ENCODE measurements around the gene TMEM156. TPM values are rescaled to one million over a fixed set of nuclear protein-coding genes. Genes with fewer than 3 reads are reported as not detected.

The TMEM156 gene
- total and polyA plus RNA-seq, 4 donors, result 0.58 to 0.70 (median 0.64) TPM

DNA sequence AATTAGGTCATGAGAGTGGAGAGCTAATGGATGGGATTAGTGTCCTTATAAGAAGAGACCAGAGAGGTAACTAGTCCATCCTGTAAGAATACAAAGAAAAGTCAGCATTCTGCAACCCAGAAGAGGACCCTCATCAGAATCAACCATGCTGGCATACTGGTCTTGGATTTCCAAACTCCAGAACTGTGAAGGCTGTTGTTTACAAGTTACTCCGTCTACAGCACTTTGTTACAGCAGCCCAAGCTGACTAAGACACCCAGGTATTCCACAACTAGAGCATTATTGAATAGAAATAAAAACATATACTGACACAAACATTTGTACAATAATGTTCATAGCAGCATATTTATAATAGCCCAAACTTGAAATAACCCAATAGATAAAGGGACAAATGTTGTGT lies 9.2 kb downstream of the TMEM156 start:
- H3K27ac ChIP-seq (ENCODE audit: low read depth in 1 of 2, low read length in 2 of 2), result no peak overlapping the region
- no peaks in the 10 kb centered on the region for H3K36me3 ChIP-seq (ENCODE audit: control insufficient read depth in 4 of 4, insufficient read depth in 3 of 4, low read depth in 1 of 4, low read length in 3 of 4)
- DNase-seq (ENCODE audit: low spot score), result no peak
- H3K4me3 ChIP-seq (ENCODE audit: low read depth in 1 of 3, low read length in 3 of 3), result no peak overlapping the region
- H3K9me3 ChIP-seq (ENCODE audit: control insufficient read depth in 4 of 4, low read length in 3 of 4), result no peaks in the 10 kb centered on the region
- no peak for TF ChIP-seq YY1 (IDR thresholded peaks at IDR 0.05)
- TF ChIP-seq NR2F2 (IDR thresholded peaks at IDR 0.05), result no peak
- TF ChIP-seq, protein P1, sequence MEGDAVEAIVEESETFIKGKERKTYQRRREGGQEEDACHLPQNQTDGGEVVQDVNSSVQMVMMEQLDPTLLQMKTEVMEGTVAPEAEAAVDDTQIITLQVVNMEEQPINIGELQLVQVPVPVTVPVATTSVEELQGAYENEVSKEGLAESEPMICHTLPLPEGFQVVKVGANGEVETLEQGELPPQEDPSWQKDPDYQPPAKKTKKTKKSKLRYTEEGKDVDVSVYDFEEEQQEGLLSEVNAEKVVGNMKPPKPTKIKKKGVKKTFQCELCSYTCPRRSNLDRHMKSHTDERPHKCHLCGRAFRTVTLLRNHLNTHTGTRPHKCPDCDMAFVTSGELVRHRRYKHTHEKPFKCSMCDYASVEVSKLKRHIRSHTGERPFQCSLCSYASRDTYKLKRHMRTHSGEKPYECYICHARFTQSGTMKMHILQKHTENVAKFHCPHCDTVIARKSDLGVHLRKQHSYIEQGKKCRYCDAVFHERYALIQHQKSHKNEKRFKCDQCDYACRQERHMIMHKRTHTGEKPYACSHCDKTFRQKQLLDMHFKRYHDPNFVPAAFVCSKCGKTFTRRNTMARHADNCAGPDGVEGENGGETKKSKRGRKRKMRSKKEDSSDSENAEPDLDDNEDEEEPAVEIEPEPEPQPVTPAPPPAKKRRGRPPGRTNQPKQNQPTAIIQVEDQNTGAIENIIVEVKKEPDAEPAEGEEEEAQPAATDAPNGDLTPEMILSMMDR (IDR thresholded peaks at IDR 0.05; ENCODE audit: low read depth, low read length, missing input control), result no peak
- TF ChIP-seq SP1 (IDR thresholded peaks at IDR 0.05), result no peak
- no peak for TF ChIP-seq JUND (IDR thresholded peaks at IDR 0.05)
- no peaks in the 10 kb centered on the region for H3K27me3 ChIP-seq (ENCODE audit: control insufficient read depth in 4 of 4, insufficient read depth in 4 of 4, low read length in 3 of 4)
- no peak overlapping the region for H3K9ac ChIP-seq (ENCODE audit: low read depth in 1 of 2, low read length in 2 of 2)
- WGBS, result 100% methylated on average over 1 of the region's 1 CpG
- no peaks in the 10 kb centered on the region for H3K4me1 ChIP-seq (ENCODE audit: control insufficient read depth in 4 of 4, insufficient read depth in 4 of 4, low read length in 3 of 4)

DNA sequence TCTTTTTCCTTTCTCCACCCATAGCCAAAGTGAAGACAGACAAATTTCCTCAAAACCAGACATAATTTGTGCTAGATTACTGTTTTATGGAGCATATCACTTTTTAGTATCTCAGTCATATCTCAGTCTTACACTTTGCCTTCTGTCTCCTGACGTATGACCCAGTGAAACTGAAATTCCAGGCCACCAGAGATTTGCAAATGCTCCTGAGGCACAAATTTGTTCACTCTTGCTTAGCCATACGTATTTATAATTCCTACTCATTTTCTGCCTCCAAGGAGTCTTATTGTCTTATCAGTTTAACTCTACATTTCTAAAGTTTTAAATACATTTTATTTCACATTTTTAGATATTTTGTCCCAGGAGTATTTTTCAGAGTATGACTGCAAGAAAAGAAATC lies 10.0 kb downstream of the TMEM156 start:
- no peak overlapping the region for H3K9ac ChIP-seq (ENCODE audit: low read depth in 1 of 2, low read length in 2 of 2)
- no peaks in the 10 kb centered on the region for H3K27me3 ChIP-seq (ENCODE audit: control insufficient read depth in 4 of 4, insufficient read depth in 4 of 4, low read length in 3 of 4)
- no peak overlapping the region for H3K4me3 ChIP-seq (ENCODE audit: low read depth in 1 of 3, low read length in 3 of 3)
- no peak overlapping the region for H3K27ac ChIP-seq (ENCODE audit: low read depth in 1 of 2, low read length in 2 of 2)
- whole genome bisulfite sequencing, result 89% methylated on average over 2 of the region's 2 CpGs
- no peaks in the 10 kb centered on the region for H3K4me1 ChIP-seq (ENCODE audit: control insufficient read depth in 4 of 4, insufficient read depth in 4 of 4, low read length in 3 of 4)
- TF ChIP-seq HNF4A (conservative IDR thresholded peaks at IDR 0.05) (no peak), RAD21 (IDR thresholded peaks at IDR 0.05) (no peak), JUND (IDR thresholded peaks at IDR 0.05) (no peak), HNF4G (IDR thresholded peaks at IDR 0.05) (no peak), FOXA1 (IDR thresholded peaks at IDR 0.05) (no peak)
- TF ChIP-seq, protein P1 (IDR thresholded peaks at IDR 0.05; ENCODE audit: low read depth, low read length, missing input control), result no peak
- TF ChIP-seq, protein P2, sequence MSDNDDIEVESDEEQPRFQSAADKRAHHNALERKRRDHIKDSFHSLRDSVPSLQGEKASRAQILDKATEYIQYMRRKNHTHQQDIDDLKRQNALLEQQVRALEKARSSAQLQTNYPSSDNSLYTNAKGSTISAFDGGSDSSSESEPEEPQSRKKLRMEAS (IDR thresholded peaks at IDR 0.05), result no peak
- DNase-seq (ENCODE audit: low spot score), result no peak
- no peaks in the 10 kb centered on the region for H3K9me3 ChIP-seq (ENCODE audit: control insufficient read depth in 4 of 4, low read length in 3 of 4)
- H3K36me3 ChIP-seq (ENCODE audit: control insufficient read depth in 4 of 4, insufficient read depth in 3 of 4, low read depth in 1 of 4, low read length in 3 of 4), result no peaks in the 10 kb centered on the region

DNA sequence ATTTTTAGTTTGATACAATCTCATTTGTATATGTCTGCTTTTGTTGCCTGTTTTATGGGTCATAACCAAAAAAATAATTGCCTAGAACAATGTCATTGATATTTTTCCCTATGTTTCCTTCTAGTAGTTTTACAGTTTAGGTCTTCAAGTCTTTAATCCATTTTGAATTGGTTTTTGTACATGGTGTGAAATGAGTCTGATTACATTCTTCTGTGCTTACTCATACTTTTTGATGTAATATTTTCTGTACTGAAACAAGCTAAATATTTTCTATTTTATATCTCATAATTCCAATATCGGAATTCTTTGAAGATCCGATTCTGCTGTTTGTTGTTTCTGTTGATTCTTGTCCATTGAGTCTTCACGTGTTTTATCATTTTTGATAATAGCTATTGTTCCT lies 10.6 kb downstream of the TMEM156 start:
- DNase-seq (ENCODE audit: low spot score), result no peak
- H3K36me3 ChIP-seq (ENCODE audit: control insufficient read depth in 4 of 4, insufficient read depth in 3 of 4, low read depth in 1 of 4, low read length in 3 of 4), result no peaks in the 10 kb centered on the region
- no peak overlapping the region for H3K4me3 ChIP-seq (ENCODE audit: low read depth in 1 of 3, low read length in 3 of 3)
- H3K27me3 ChIP-seq (ENCODE audit: control insufficient read depth in 4 of 4, insufficient read depth in 4 of 4, low read length in 3 of 4), result no peaks in the 10 kb centered on the region
- H3K9me3 ChIP-seq (ENCODE audit: control insufficient read depth in 4 of 4, low read length in 3 of 4), result no peaks in the 10 kb centered on the region
- H3K27ac ChIP-seq (ENCODE audit: low read depth in 1 of 2, low read length in 2 of 2), result no peak overlapping the region
- WGBS, result 93% methylated on average over 3 of the region's 3 CpGs
- TF ChIP-seq, protein P3, sequence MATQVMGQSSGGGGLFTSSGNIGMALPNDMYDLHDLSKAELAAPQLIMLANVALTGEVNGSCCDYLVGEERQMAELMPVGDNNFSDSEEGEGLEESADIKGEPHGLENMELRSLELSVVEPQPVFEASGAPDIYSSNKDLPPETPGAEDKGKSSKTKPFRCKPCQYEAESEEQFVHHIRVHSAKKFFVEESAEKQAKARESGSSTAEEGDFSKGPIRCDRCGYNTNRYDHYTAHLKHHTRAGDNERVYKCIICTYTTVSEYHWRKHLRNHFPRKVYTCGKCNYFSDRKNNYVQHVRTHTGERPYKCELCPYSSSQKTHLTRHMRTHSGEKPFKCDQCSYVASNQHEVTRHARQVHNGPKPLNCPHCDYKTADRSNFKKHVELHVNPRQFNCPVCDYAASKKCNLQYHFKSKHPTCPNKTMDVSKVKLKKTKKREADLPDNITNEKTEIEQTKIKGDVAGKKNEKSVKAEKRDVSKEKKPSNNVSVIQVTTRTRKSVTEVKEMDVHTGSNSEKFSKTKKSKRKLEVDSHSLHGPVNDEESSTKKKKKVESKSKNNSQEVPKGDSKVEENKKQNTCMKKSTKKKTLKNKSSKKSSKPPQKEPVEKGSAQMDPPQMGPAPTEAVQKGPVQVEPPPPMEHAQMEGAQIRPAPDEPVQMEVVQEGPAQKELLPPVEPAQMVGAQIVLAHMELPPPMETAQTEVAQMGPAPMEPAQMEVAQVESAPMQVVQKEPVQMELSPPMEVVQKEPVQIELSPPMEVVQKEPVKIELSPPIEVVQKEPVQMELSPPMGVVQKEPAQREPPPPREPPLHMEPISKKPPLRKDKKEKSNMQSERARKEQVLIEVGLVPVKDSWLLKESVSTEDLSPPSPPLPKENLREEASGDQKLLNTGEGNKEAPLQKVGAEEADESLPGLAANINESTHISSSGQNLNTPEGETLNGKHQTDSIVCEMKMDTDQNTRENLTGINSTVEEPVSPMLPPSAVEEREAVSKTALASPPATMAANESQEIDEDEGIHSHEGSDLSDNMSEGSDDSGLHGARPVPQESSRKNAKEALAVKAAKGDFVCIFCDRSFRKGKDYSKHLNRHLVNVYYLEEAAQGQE (IDR thresholded peaks at IDR 0.05), result no peak
- TF ChIP-seq RAD21 (IDR thresholded peaks at IDR 0.05) (no peak), SP1 (IDR thresholded peaks at IDR 0.05) (no peak), NR2F2 (IDR thresholded peaks at IDR 0.05) (no peak), GABPA (IDR thresholded peaks at IDR 0.05 in 1 of 2, conservative IDR thresholded peaks at IDR 0.05 in 1 of 2) (no peak), TAF1 (conservative IDR thresholded peaks at IDR 0.05) (no peak), FOXA1 (IDR thresholded peaks at IDR 0.05) (no peak), JUND (IDR thresholded peaks at IDR 0.05) (no peak)
- H3K4me1 ChIP-seq (ENCODE audit: control insufficient read depth in 4 of 4, insufficient read depth in 4 of 4, low read length in 3 of 4), result no peaks in the 10 kb centered on the region
- no peak overlapping the region for H3K9ac ChIP-seq (ENCODE audit: low read depth in 1 of 2, low read length in 2 of 2)
